ENCODE data around the gene KLHDC7A.

The KLHDC7A gene

GRCh38 chr1:18473195-18473815, 7.4 kb upstream of the KLHDC7A start:
- no peak for DNase-seq

- no peak for DNase-seq
These were observed 6.1 kb upstream of the KLHDC7A start for GRCh38 chr1:18474559-18475175.

GRCh38 chr1:18475234-18475905, 5.4 kb upstream of the KLHDC7A start:
- no peak for DNase-seq

GRCh38 chr1:18479454-18479853, 1.3 kb upstream of the KLHDC7A start:
- no peak for DNase-seq

- DNase-seq = no peak
These were observed 625 bp downstream of the KLHDC7A start for GRCh38 chr1:18481190-18481920.

GRCh38 chr1:18481921-18482701, 1.4 kb downstream of the KLHDC7A start:
- no peak for DNase-seq

GRCh38 chr1:18482721-18483425, 2.1 kb downstream of the KLHDC7A start:
- no peak for DNase-seq

GRCh38 chr1:18484276-18484675, 3.5 kb downstream of the KLHDC7A start:
- no peak for DNase-seq

GRCh38 chr1:18484721-18485120, 4.0 kb downstream of the KLHDC7A start:
- no peak for DNase-seq

GRCh38 chr1:18485227-18485626, 4.5 kb downstream of the KLHDC7A start:
- no peak for DNase-seq

- DNase-seq = no peak
These were observed 5.5 kb downstream of the KLHDC7A start for GRCh38 chr1:18486195-18486594.

GRCh38 chr1:18489417-18490143, 8.8 kb downstream of the KLHDC7A start:
- no peak for DNase-seq

GRCh38 chr1:18491168-18491567, 10.4 kb downstream of the KLHDC7A start:
- no peak for DNase-seq

GRCh38 chr1:18494304-18494703, 13.6 kb downstream of the KLHDC7A start:
- no peak for DNase-seq

GRCh38 chr1:18495635-18496034, 14.9 kb downstream of the KLHDC7A start:
- DNase-seq = no peak

GRCh38 chr1:18496056-18496455, 15.3 kb downstream of the KLHDC7A start:
- DNase-seq = no peak

- no peak for DNase-seq
These were observed 15.9 kb downstream of the KLHDC7A start for GRCh38 chr1:18496497-18497235.

GRCh38 chr1:18501833-18502232, 21.1 kb downstream of the KLHDC7A start:
- DNase-seq = no peak

- DNase-seq = no peak
These were observed 23.9 kb downstream of the KLHDC7A start for GRCh38 chr1:18504609-18505008.

- DNase-seq = no peak
These were observed 24.9 kb downstream of the KLHDC7A start for GRCh38 chr1:18505666-18506065.

GRCh38 chr1:18508084-18508483, 27.4 kb downstream of the KLHDC7A start:
- no peak for DNase-seq

All from effector CD4-positive, alpha-beta T cell (primary cell).